GM19351 (cell line): Measurements from ENCODE around the gene TRIM64C.
"Not testable (repeated sequence)": the region's sequence is repeated elsewhere in the genome, so short reads cannot be mapped to it uniquely, and the experiment has no call there.

ENCODE experiments used
- ATAC-seq: cut with Tn5 transposase; IDR thresholded peaks from one replicate; pipeline ENCODE4 v1.9.1; 2021; ENCODE audit warnings: mild to moderate bottlenecking, moderate library complexity; ENCODE audit not compliant: unreplicated experiment

Gene TRIM64C

GRCh38 chr11:49059012-49059411 lies at the start of gene TRIM64C:
Gene TRIM64C (minus strand): TSS chr11:49059112. CDS start chr11:49059112, 0 bp downstream.
- ATAC-seq = not testable (repeated sequence)

- ATAC-seq = not testable (repeated sequence)
Measured at GRCh38 chr11:49102356-49102755, 43.4 kb upstream of the TRIM64C start.

DNA sequence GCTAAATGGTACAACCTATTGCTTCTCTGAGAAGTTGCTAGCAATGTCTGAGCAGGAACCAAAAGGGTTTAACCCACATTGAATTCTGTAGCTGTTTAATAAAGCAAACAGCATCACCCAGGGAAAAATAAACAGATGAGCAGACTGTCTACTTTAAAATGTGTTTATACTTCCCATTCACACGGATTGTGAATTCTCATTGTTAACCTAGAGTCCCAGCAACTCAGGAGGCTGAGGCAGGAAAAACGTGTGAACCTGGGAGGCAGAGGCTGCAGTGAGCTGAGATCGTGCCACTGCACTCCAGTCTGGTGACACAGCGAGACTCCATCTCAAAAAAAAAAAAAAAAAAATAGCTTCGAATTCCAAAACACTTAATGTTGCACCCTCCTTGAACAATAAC lies 11.0 kb upstream of the TRIM64C start:
- ATAC-seq = not testable (repeated sequence)

GRCh38 chr11:49049821-49050220 lies 9.1 kb downstream of the TRIM64C start:
- ATAC-seq = not testable (repeated sequence)

GRCh38 chr11:49048229-49048628 lies 10.7 kb downstream of the TRIM64C start:
- not testable (repeated sequence) for ATAC-seq

GRCh38 chr11:49028523-49028922 lies 30.4 kb downstream of the TRIM64C start, which contains the start of gene TRIM49B:
Gene TRIM49B (plus strand): TSS chr11:49028823. CDS start chr11:49031600, 2,777 bp downstream.
- not testable (repeated sequence) for ATAC-seq
